Measurements from ENCODE around the gene RAB26. TPM values are rescaled to one million over a fixed set of nuclear protein-coding genes. Genes with fewer than 3 reads are reported as not detected.
"Not testable (repeated sequence)": the region's sequence is repeated elsewhere in the genome, so short reads cannot be mapped to it uniquely, and the experiment has no call there.

RAB26 gene
- total RNA-seq, 1 donor from 2014 or later = 1.1 TPM

GRCh38 chr16:2195322-2196161 is 47.1 kb downstream of the RAB26 start:
- no peak for DNase-seq (ENCODE audit: low read depth, low spot score)

DNA sequence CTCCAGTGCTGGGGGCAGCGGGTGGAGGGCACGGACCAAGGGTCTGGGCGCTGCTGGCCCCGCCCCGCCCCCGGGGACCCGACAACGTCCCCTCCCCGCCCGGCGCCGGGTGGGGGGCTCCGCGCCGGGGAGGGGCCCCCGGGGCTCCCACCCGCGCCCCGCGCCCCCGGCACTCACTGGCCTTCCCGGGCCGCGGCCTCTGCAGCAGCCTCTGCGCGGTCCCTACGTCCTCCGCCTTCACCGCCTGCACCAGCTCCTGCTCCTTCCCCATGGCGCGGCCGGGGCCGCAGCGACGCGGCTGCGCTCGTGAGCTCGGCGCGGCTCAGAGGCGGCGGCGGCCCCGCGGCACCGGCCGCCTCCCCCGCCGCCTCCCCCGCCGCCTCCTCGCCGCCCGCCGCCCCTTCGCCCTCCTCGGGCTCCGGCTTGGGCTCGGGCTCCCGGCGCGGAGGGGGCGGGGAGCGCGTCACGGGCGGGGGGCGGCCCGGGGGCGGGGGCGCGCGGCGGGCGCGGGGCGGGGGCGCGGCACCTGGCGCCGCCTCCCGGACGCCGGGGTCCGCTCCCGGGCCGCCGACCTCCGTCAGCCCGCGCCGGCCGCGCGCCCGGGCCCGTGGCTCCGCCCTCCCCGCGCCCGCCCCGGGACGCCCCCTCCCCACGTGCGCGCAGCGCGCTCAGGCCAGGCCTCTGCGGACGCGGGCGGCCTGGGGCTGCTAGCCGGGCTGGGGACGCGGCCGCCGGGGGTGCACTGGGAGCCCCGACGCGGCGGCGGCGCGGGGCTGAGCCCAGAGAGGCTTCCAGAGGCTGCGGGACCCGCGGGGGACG is 47.9 kb downstream of the RAB26 start, which contains the start of gene CASKIN1:
Gene CASKIN1, minus strand, starts transcription at position 444 of the 819 bp plus-strand sequence. Its CDS starts 173 bp downstream, at position 271.
- DNase-seq (ENCODE audit: low read depth, low spot score) = no peak

GRCh38 chr16:2196981-2197511 is 48.6 kb downstream of the RAB26 start:
- no peak for DNase-seq (ENCODE audit: low read depth, low spot score)

- DNase-seq (ENCODE audit: low read depth, low spot score) = no peak
Measured at GRCh38 chr16:2197765-2198164, 49.3 kb downstream of the RAB26 start.

GRCh38 chr16:2198283-2198682 is 49.9 kb downstream of the RAB26 start:
- DNase-seq (ENCODE audit: low read depth, low spot score) = no peak

DNA sequence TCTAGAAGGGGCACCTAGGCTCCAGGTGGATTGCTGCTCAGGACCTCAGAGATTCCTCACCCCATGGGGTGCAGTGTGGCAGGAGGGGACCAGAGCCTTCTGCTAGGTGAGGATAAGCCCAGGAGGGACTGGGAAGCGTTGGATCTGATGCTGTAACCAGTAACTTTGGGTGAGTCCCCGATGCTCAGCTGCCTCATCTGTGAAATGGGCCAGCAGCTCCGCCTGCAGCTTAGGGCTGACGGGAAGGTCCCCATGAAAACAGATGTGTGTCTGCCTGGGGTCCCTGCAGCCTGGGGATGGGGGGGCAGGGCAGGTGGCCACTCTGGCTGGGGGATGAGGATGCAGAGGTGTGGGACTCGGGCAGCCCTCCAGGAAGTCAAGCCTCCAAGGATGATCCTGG is 50.7 kb downstream of the RAB26 start:
- DNase-seq (ENCODE audit: low read depth, low spot score) = no peak

DNA sequence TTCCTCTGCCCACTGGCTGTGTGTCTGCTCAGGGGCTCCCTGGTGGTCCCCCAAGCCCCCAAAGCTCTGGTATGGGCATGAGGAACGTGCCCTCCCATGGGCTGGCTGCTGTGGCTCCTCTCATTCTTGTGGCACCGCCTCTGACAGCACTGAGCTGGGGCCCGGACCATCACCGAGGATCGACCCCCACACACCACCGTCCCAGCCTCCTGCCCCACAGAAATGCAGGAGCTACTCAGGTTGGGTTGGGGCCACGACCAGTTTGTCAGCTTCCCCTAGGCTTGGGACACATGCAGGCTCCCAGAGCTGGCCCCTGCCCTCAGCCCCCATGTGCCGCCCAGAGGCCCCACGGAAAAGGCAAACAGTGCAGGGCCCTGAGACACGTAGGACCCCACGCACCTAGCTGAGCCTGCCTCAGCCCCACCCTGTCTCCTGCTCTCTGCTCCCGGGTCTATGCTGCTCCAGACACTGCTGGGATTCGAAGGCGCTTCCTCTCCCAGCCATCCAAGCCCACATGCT is 51.3 kb downstream of the RAB26 start:
- DNase-seq (ENCODE audit: low read depth, low spot score) = no peak

DNA sequence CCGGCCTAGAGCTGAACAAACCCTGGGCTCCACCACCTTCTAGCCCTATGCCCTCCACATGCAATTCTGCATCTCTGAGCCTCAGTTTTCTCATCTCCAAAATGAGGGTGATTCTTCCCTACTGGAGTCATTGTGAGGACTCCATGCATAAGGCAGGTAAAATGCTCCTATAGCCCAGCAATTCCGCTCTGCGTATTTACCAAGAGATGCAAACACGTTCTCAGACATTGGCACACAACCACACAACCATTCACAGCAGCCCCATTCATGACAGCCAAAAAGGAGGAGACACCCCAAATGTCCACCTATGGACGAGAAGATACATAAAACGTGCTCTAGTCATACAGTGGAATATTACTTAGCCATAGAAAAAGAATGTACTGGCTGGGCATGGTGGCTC is 51.9 kb downstream of the RAB26 start:
- DNase-seq (ENCODE audit: low read depth, low spot score) = no peak

- DNase-seq (ENCODE audit: low read depth, low spot score) = not testable (repeated sequence)
Measured at GRCh38 chr16:2203119-2203688, 54.8 kb downstream of the RAB26 start.

Other genes starting within 250 kb of the RAB26 start
- not detected in 2 replicates for gene HS3ST6, start 230.2 kb upstream of the RAB26 start, total RNA-seq
- 10.9 and 11.1 TPM in 2 replicates for gene MSRB1, start 205.4 kb upstream of the RAB26 start, total RNA-seq
- gene RPL3L, start 193.9 kb upstream of the RAB26 start, total RNA-seq = not detected in 2 replicates
- gene NDUFB10, start 189.1 kb upstream of the RAB26 start, total RNA-seq = 169 and 200 TPM in 2 replicates
- gene RPS2, start 183.8 kb upstream of the RAB26 start, total RNA-seq = 2,313 and 4,514 TPM in 2 replicates
- gene RNF151, start 181.8 kb upstream of the RAB26 start, total RNA-seq = not detected in 2 replicates
- gene TBL3, start 176.6 kb upstream of the RAB26 start, total RNA-seq = 59.4 and 61.9 TPM in 2 replicates
- 0.07 and 0.13 TPM in 2 replicates for gene NOXO1, start 167.2 kb upstream of the RAB26 start, total RNA-seq
- 13.5 and 21.1 TPM in 2 replicates for gene GFER, start 164.4 kb upstream of the RAB26 start, total RNA-seq
- gene SYNGR3, start 158.7 kb upstream of the RAB26 start, total RNA-seq = 1.8 and 5.6 TPM in 2 replicates
- 22.8 and 23.4 TPM in 2 replicates for gene ZNF598, start 138.8 kb upstream of the RAB26 start, total RNA-seq
- gene NPW, start 128.8 kb upstream of the RAB26 start, total RNA-seq = 0.33 and 0.46 TPM in 2 replicates
- 53.2 and 76.2 TPM in 2 replicates for gene NHERF2, start 121.7 kb upstream of the RAB26 start, total RNA-seq
- 48.6 and 48.9 TPM in 2 replicates for gene NTHL1, start 100.8 kb upstream of the RAB26 start, total RNA-seq
- gene TSC2, start 100.6 kb upstream of the RAB26 start, total RNA-seq = 35.1 and 47.5 TPM in 2 replicates
- gene PKD1, start 12.7 kb upstream of the RAB26 start, total RNA-seq = 35.4 and 39.8 TPM in 2 replicates
- gene TRAF7, start 7.2 kb downstream of the RAB26 start, total RNA-seq = 88.8 and 95.7 TPM in 2 replicates
- gene CASKIN1, start 48.0 kb downstream of the RAB26 start, total RNA-seq = 0.04 and 0.26 TPM in 2 replicates
- gene MLST8, start 56.8 kb downstream of the RAB26 start, total RNA-seq = 26.4 and 32.1 TPM in 2 replicates
- gene BRICD5, start 62.2 kb downstream of the RAB26 start, total RNA-seq = 1.1 and 6.5 TPM in 2 replicates
- gene PGP, start 66.2 kb downstream of the RAB26 start, total RNA-seq = 19.3 and 25.8 TPM in 2 replicates
- gene E4F1, start 75.0 kb downstream of the RAB26 start, total RNA-seq = 30.3 and 34.0 TPM in 2 replicates
- 0.26 and 0.85 TPM in 2 replicates for gene DNASE1L2, start 87.8 kb downstream of the RAB26 start, total RNA-seq
- gene ECI1, start 103.0 kb downstream of the RAB26 start, total RNA-seq = 35.1 and 35.3 TPM in 2 replicates
- gene RNPS1, start 119.5 kb downstream of the RAB26 start, total RNA-seq = 64.5 and 77.5 TPM in 2 replicates
- 26.2 and 31.5 TPM in 2 replicates for gene ABCA3, start 192.1 kb downstream of the RAB26 start, total RNA-seq

Data from pulmonary artery endothelial cell (primary cell).